ENCODE results near the gene CDC37. TPM values are rescaled to one million over a fixed set of nuclear protein-coding genes. Genes with fewer than 3 reads are reported as not detected.

CDC37 gene
- polyA plus RNA-seq, 2 of the 4 experiments (the other 2 are of a cell fraction) = 152 to 214 TPM

DNA sequence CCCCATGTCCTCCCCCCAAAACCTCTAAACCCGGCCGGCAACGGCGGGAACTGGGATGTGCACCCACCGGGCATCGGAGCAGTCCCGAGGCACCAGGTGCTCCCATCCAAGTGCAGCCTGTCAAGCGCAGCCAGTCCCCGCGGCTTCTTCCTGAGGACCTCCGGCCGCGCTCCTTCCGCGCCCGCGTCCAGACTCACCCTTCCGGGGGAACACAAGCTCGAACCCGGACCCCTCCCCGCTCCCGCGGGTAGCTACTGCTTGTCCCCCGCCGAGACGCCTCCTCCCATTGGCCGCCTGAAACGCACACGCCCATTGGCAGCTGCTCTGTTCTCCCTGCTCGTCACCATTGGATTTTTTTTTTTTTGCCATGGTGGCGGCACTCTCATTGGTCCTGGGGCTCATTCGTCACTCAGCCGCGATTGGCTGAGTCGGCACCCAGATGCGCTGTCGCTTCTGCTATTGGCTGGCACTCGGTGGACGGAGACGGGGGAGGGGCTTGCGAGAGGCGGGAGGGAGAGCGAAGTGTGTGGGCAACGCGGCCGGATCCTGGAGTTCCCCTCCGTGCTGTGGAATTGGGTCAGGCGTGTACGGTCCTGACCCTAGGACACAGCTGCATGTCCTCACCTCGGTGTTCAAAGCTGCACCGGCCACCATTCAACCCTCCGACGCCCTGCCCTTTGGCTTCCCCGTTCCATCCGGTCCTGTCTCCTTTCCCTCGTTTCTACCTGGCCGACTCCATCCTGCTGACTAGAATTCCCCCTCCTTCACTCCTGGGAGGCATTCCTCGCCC is 22.8 kb downstream of the CDC37 start, which contains the start of gene TYK2:
TSS of gene TYK2 (minus strand) at position 260 of the 790 bp plus-strand sequence. CDS start 2,166 bp downstream, outside the sequence.
- Histone ChIP-seq H3K27ac (peak within 1 kb of the TSS; percentile 92 to 97), H3K9me3 (no peaks in the 10 kb centered on the region), H3K4me1 (peaks cover 9% of the 10 kb centered on the region; the same call in 1 of the 3 replicates), H3K4me3 (peak within 1 kb of the TSS; percentile 91), H3K4me2 (peak within 1 kb of the TSS; percentile 100)
- peak; percentile 96 to 100 for DNase-seq (ENCODE audit: low read depth in 1 of 2, low spot score in 1 of 2)
- CTCF ChIA-PET = interaction anchor here (0.9 to 6.1 kb wide), 9 partner anchors 8 to 337 kb away, joined by 3 to 31 read pairs (median 3); partner anchors contain the start of genes DNM2, ICAM1 and ICAM4
- under 1% methylated on average over 45 of the region's 58 CpGs for WGBS (ENCODE audit: missing lambda C conversion rate)
- no peak for FAIRE-seq
- POLR2A ChIA-PET = interaction anchor here (0.6 to 1.8 kb wide), 9 partner anchors 8 to 122 kb away, joined by 3 to 12 read pairs (median 4); partner anchors contain the start of genes ICAM1, ICAM5 and RAVER1
- ATAC-seq = peak; percentile 97 to 99
- no peak for TF ChIP-seq MYC (IDR thresholded peaks at IDR 0.05; ENCODE audit: borderline replicate concordance, low read length)
- no peak for TF ChIP-seq RARB (CRISPR knock-in tag; IDR thresholded peaks at IDR 0.05)
- no peak; the same call in 1 of the 2 replicates for TF ChIP-seq PHF8 (IDR thresholded peaks at IDR 0.05; ENCODE audit: borderline replicate concordance, low read depth)
- no peak for TF ChIP-seq ZSCAN20 (CRISPR knock-in tag; IDR thresholded peaks at IDR 0.05)
- TF ChIP-seq RFX5 (IDR thresholded peaks at IDR 0.05) = peak; percentile 92
- TF ChIP-seq RNF2 (IDR thresholded peaks at IDR 0.05; ENCODE audit: borderline replicate concordance, low read depth) = no peak
- no peak for TF ChIP-seq CBX2 (IDR thresholded peaks at IDR 0.05; ENCODE audit: borderline replicate concordance, low read depth)
- TF ChIP-seq, protein P1, sequence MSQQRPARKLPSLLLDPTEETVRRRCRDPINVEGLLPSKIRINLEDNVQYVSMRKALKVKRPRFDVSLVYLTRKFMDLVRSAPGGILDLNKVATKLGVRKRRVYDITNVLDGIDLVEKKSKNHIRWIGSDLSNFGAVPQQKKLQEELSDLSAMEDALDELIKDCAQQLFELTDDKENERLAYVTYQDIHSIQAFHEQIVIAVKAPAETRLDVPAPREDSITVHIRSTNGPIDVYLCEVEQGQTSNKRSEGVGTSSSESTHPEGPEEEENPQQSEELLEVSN (IDR thresholded peaks at IDR 0.05; ENCODE audit: borderline replicate concordance, low read depth) = peak; percentile 89
- TF ChIP-seq JUNB (IDR thresholded peaks at IDR 0.05) = no peak
- TF ChIP-seq JUN (IDR thresholded peaks at IDR 0.05) = peak in 1 of 2 experiments; percentile 61; a peak in 2 of 5 replicates
- TF ChIP-seq, protein P2, sequence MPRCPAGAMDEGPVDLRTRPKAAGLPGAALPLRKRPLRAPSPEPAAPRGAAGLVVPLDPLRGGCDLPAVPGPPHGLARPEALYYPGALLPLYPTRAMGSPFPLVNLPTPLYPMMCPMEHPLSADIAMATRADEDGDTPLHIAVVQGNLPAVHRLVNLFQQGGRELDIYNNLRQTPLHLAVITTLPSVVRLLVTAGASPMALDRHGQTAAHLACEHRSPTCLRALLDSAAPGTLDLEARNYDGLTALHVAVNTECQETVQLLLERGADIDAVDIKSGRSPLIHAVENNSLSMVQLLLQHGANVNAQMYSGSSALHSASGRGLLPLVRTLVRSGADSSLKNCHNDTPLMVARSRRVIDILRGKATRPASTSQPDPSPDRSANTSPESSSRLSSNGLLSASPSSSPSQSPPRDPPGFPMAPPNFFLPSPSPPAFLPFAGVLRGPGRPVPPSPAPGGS (IDR thresholded peaks at IDR 0.05) = peak; percentile 52; the same call in 1 of the 3 replicates
- TF ChIP-seq, protein P3, sequence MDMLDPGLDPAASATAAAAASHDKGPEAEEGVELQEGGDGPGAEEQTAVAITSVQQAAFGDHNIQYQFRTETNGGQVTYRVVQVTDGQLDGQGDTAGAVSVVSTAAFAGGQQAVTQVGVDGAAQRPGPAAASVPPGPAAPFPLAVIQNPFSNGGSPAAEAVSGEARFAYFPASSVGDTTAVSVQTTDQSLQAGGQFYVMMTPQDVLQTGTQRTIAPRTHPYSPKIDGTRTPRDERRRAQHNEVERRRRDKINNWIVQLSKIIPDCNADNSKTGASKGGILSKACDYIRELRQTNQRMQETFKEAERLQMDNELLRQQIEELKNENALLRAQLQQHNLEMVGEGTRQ (IDR thresholded peaks at IDR 0.05) = no peak
- no peak for TF ChIP-seq HOXB5 (CRISPR knock-in tag; IDR thresholded peaks at IDR 0.05)
- TF ChIP-seq HOXB13 (CRISPR knock-in tag; IDR thresholded peaks at IDR 0.05; ENCODE audit: low read depth) = 0 out of 2 replicates have a peak, but pooled peaks have one; percentile 42
- TF ChIP-seq, protein P4, sequence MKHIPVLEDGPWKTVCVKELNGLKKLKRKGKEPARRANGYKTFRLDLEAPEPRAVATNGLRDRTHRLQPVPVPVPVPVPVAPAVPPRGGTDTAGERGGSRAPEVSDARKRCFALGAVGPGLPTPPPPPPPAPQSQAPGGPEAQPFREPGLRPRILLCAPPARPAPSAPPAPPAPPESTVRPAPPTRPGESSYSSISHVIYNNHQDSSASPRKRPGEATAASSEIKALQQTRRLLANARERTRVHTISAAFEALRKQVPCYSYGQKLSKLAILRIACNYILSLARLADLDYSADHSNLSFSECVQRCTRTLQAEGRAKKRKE (CRISPR knock-in tag; IDR thresholded peaks at IDR 0.05; ENCODE audit: low read depth) = no peak
- peak; percentile 72 for TF ChIP-seq MAFK (IDR thresholded peaks at IDR 0.05; ENCODE audit: partially characterized antibody)
- TF ChIP-seq, protein P5, sequence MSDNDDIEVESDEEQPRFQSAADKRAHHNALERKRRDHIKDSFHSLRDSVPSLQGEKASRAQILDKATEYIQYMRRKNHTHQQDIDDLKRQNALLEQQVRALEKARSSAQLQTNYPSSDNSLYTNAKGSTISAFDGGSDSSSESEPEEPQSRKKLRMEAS (IDR thresholded peaks at IDR 0.05) = peak; percentile 82
- TF ChIP-seq EHF (CRISPR knock-in tag; IDR thresholded peaks at IDR 0.05) = no peak
- TF ChIP-seq, protein P6, sequence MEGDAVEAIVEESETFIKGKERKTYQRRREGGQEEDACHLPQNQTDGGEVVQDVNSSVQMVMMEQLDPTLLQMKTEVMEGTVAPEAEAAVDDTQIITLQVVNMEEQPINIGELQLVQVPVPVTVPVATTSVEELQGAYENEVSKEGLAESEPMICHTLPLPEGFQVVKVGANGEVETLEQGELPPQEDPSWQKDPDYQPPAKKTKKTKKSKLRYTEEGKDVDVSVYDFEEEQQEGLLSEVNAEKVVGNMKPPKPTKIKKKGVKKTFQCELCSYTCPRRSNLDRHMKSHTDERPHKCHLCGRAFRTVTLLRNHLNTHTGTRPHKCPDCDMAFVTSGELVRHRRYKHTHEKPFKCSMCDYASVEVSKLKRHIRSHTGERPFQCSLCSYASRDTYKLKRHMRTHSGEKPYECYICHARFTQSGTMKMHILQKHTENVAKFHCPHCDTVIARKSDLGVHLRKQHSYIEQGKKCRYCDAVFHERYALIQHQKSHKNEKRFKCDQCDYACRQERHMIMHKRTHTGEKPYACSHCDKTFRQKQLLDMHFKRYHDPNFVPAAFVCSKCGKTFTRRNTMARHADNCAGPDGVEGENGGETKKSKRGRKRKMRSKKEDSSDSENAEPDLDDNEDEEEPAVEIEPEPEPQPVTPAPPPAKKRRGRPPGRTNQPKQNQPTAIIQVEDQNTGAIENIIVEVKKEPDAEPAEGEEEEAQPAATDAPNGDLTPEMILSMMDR (IDR thresholded peaks at IDR 0.05) = no peak
- TF ChIP-seq ZNF302 (CRISPR knock-in tag; IDR thresholded peaks at IDR 0.05) = no peak
- TF ChIP-seq POLR2A (IDR thresholded peaks at IDR 0.05; ENCODE audit: low read length) = peak; percentile 86
- TF ChIP-seq ESRRA (IDR thresholded peaks at IDR 0.05; ENCODE audit: borderline replicate concordance, low read length) = no peak
- no peak for TF ChIP-seq RCOR1 (IDR thresholded peaks at IDR 0.05; ENCODE audit: low read depth, low read length)
- no peak for TF ChIP-seq ZFP36 (IDR thresholded peaks at IDR 0.05; ENCODE audit: borderline replicate concordance, partially characterized antibody)
- TF ChIP-seq SREBF2 (IDR thresholded peaks at IDR 0.05) = peak; percentile 19; the same call in 1 of the 2 replicates
- TF ChIP-seq SMC3 (IDR thresholded peaks at IDR 0.05) = no peak
- TF ChIP-seq, protein P7, sequence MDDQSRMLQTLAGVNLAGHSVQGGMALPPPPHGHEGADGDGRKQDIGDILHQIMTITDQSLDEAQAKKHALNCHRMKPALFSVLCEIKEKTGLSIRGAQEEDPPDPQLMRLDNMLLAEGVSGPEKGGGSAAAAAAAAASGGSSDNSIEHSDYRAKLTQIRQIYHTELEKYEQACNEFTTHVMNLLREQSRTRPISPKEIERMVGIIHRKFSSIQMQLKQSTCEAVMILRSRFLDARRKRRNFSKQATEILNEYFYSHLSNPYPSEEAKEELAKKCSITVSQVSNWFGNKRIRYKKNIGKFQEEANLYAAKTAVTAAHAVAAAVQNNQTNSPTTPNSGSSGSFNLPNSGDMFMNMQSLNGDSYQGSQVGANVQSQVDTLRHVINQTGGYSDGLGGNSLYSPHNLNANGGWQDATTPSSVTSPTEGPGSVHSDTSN (IDR thresholded peaks at IDR 0.05) = peak; percentile 66
- TF ChIP-seq MAZ (IDR thresholded peaks at IDR 0.05; ENCODE audit: borderline replicate concordance, low read depth, low read length) = no peak
- no peak for TF ChIP-seq RAD21 (conservative IDR thresholded peaks at IDR 0.05 in 1 of 2, IDR thresholded peaks at IDR 0.05 in 1 of 2)
- no peak for TF ChIP-seq HDAC2 (IDR thresholded peaks at IDR 0.05)
- TF ChIP-seq, protein P8, sequence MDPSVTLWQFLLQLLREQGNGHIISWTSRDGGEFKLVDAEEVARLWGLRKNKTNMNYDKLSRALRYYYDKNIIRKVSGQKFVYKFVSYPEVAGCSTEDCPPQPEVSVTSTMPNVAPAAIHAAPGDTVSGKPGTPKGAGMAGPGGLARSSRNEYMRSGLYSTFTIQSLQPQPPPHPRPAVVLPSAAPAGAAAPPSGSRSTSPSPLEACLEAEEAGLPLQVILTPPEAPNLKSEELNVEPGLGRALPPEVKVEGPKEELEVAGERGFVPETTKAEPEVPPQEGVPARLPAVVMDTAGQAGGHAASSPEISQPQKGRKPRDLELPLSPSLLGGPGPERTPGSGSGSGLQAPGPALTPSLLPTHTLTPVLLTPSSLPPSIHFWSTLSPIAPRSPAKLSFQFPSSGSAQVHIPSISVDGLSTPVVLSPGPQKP (IDR thresholded peaks at IDR 0.05; ENCODE audit: low read depth, low read length) = no peak
- no peak for TF ChIP-seq FOSL2 (IDR thresholded peaks at IDR 0.05)
- TF ChIP-seq FOSL2 (CRISPR knock-in tag; IDR thresholded peaks at IDR 0.05) = no peak
